Measurements from ENCODE around the gene LHX3.

LHX3 gene

DNA sequence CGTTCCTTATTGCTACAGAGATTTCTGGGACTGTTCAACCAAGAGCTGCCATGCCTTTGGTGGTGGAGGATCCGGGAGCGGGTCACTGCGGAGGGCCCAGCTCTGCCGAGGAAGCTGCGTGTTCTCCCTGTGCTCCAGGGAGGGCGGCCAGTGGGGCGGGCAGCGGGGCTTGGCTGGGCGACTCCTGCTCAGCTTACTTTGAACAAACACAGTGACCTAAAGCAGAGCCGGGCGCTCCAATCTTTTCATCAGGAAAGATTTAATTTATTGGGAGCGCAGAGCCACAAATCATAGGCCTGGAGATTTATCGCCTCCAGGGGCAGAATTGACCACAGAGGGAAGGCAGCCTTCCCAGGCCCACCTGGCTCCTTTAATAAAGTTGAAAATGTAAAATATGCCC, 27.7 kb downstream of the LHX3 start:
- DNase-seq (ENCODE audit: low read depth in 2 of 2) = no peak

GRCh38 chr9:136175616-136176197, 29.2 kb downstream of the LHX3 start:
- DNase-seq (ENCODE audit: low read depth in 2 of 2) = no peak

DNA sequence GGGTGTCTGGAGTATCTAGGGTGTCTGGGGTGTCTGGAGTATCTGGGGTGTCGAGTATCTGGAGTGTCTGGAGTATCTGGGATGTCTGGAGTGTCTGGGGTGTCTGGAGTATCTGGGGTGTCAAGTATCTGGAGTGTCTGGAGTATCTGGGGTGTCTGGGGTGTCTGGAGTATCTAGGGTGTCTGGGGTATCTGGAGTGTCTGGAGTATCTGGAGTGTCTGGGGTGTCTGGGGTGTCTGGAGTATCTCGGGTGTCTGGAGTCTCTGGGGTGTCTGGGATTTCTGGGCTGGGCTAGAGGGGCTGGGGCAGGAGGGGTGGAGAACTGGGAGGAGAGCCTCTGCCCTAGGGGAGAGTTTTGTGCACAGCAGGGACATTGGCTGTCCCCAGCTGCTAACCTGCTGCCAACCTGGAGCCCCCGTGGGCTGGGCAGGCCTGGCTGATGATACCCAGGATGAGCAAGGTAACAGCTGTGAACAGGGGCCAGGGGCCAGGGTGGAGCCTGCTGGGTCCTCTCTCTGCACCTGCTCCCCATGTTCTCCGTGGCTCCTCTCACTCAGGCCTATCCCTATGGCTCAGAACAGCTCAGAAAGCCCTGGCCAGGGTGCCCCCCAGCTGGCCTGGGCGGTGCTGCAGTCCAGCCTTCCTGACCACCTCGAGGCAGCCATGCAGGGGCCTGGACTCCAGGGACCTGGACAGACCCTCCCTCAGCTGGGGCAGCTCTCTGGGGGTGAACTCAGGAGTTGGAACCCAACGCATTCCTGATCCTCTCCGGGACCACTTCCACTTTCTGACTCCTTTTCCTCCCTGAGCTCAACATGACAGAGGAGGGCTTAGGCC, 29.9 kb downstream of the LHX3 start:
- DNase-seq (ENCODE audit: low read depth in 2 of 2) = no peak

- DNase-seq (ENCODE audit: low read depth in 2 of 2) = no peak
Observed at GRCh38 chr9:136173648-136174290, 31.2 kb downstream of the LHX3 start.

GRCh38 chr9:136172412-136173079, 32.4 kb downstream of the LHX3 start:
- no peak for DNase-seq (ENCODE audit: low read depth in 2 of 2)

GRCh38 chr9:136171801-136172411, 33.0 kb downstream of the LHX3 start:
- no peak for DNase-seq (ENCODE audit: low read depth in 2 of 2)

- no peak for DNase-seq (ENCODE audit: low read depth in 2 of 2)
Observed at GRCh38 chr9:136171009-136171800, 33.7 kb downstream of the LHX3 start.

- peak; percentile 12 to 44 for DNase-seq (ENCODE audit: low read depth in 2 of 2)
Observed at GRCh38 chr9:136170006-136170901, 34.7 kb downstream of the LHX3 start.

- DNase-seq (ENCODE audit: low read depth in 2 of 2) = no peak
Observed at GRCh38 chr9:136169495-136169894, 35.4 kb downstream of the LHX3 start.

DNA sequence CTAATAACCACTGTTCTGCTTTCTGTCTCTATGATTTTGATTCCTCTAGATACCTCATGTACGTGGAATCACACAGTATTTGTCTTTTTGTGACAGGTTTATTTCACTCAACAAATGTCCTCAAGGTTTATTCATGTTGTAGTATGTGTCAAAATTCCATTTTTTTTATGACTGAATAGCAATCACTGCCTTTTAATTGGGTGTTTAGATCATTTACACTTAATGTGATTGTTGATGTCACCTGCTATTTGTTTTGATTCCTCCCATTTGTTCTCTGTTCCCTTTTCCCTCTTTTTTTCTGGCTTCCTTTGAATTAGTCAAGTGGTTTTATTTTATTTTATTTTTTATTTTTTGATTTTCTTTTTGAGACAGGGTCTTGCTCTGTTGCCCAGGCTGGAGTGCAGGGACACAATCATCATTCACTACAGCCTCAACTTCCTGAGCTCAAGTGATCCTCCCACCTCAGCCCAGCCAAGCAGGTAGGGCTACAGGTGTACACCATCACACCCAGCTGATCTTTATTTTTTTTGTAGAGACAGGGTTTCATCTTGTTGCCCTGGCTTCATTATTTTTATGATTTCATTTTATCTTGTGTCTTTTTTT, 41.6 kb downstream of the LHX3 start:
- no peak for DNase-seq (ENCODE audit: low read depth in 2 of 2)

DNA sequence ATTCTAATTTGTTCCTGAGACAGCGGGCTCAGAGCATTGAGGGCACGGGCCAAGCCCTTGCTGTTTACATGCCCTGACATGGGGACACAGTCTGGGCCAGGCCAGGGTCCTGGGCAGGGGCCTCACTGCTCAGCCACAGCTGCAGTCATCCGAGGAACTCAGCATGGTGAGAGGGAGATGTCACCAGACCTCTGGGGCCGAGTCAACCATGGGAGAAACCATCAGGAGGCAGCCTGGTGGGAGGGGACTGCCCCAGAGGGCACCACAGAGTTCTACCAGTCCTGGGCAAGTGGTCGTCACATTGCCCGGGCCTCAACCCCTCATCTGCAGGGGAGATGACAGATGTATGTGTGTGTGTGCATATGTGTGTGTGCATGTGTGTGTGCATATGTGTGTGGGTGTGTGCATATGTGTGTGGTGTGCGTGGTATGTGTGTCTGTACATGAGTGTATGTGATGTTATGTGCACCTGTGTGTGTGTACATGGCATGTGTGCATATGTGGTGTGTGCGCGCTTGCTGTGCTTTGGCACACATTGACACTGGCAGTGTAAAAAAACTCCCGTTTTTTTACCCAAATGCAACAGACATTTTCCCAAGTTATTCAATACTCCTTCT, 43.8 kb downstream of the LHX3 start:
- no peak for DNase-seq (ENCODE audit: low read depth in 2 of 2)

GRCh38 chr9:136160381-136160841, 44.5 kb downstream of the LHX3 start:
- no peak for DNase-seq (ENCODE audit: low read depth in 2 of 2)

GRCh38 chr9:136159851-136160250, 45.1 kb downstream of the LHX3 start:
- DNase-seq (ENCODE audit: low read depth in 2 of 2) = no peak

- no peak for DNase-seq (ENCODE audit: low read depth in 2 of 2)
Observed at GRCh38 chr9:136157477-136158265, 47.3 kb downstream of the LHX3 start.

DNA sequence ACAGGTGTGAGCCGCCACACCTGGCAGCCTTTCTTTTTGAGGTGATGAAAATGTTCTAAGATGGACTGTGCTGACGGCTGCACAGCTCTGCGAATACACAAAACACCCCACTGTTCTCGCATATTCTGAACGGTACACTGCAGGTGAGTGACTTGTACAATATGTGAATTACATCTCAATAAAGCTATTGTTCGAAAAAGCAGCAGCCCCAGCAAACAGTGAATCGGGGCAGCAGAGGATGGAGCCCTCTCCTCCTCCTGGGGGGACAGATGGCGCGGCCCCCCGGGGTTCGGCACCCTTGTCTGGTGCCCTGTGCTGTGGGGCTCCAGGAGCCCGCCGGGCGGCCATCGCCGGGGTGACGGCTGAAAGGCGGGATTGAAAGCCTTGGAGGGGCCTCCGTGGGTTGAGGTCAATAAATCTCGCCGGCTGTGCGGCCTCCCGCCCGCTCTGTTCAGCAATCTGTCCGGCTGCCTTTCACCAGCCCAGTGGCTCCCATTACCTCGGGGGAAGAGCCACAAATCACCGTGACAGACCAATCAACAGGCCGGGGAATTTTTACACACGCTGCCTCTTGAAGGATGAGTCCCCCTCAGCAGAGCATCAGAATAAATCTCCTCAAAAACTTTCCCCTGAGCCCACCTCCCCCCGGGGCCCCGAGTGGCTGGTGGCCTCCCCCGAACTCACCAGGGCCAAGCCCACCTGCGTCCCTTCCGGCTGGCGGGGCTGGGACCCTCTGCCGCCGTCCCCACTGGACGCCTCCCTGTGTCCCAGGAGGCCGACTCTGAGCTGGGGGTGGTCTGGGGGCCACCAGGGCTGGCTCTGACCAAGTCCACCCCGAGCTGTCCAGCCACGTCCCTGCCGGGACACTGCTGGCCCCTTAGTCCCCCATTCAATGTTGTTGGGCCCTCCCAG, 48.5 kb downstream of the LHX3 start:
- DNase-seq (ENCODE audit: low read depth in 2 of 2) = no peak

DNA sequence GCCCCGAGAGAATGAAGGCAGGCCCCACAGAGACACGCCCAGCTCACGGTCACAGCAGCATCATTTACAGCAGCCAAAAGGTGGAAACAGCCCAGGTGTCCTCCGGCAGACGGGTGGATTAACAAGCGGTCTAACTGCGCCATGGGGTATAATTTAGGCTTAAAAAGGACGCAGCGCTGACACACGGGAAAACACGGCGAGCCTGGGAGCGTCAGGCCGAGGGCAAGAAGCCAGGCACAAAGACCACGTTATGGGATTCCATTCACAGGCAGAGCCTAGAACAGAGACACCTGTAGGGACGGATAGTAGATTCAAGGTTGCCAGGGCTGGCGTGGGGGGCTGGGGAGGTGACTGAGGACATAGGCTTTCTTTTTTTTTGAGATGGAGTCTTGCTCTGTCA, 49.4 kb downstream of the LHX3 start:
- DNase-seq (ENCODE audit: low read depth in 2 of 2) = no peak

DNA sequence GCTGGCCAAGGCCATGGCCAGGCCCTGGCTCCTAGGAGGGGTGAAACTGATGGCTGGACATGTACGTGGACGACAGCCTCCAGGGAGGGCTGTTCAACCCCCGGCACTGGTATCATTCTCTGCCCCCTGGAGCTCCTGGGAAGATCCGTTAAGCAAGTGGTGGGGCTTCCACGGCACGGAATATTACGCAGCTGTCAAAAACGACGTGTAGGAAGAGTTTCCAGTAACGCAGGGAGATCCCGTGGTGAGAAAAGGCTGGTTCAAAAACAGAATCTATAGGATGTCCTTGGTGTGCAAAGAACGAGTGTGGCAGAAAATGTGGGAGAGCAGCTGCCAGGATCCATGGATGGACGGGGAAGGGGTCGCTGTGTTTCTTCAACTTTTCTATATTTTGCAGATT, 50.0 kb downstream of the LHX3 start:
- DNase-seq (ENCODE audit: low read depth in 2 of 2) = no peak
